GM06990 (cell line): ENCODE measurements around the gene ZSCAN25.
"Not testable (repeated sequence)": the region's sequence is repeated elsewhere in the genome, so short reads cannot be mapped to it uniquely, and the experiment has no call there.

Source experiments
- DNase-seq: peaks from one replicate; pipeline ENCODE4 v3.0.0-alpha.2; 2011; ENCODE audit not compliant: insufficient read length; ENCODE audit errors: extremely low read depth
- H3K27me3 ChIP-seq: replicated peaks from 2 replicates; pipeline ENCODE4 v1.6.0; 2011; ENCODE audit warnings: low read length; ENCODE audit not compliant: control insufficient read depth, insufficient read depth
- H3K36me3 ChIP-seq: 2 replicates; pipeline ENCODE4 v1.5.1; 2011; ENCODE audit warnings: low read length; ENCODE audit not compliant: control insufficient read depth, insufficient read depth
- H3K4me3 ChIP-seq: replicated peaks from 2 replicates; pipeline ENCODE4 v1.5.1; 2011; ENCODE audit warnings: low read depth, mild to moderate bottlenecking, control low read depth, low read length
- CTCF ChIP-seq: IDR thresholded peaks from 2 replicates; pipeline ENCODE4 v1.5.1; 2011; ENCODE audit warnings: low read length, control low read depth, mild to moderate bottlenecking, inconsistent platforms; ENCODE audit not compliant: insufficient read depth, poor library complexity, severe bottlenecking

Gene ZSCAN25

GRCh38 chr7:99579956-99580777 lies 36.6 kb upstream of the ZSCAN25 start:
- peak; percentile 29 for DNase-seq
- H3K4me3 ChIP-seq, result no peak overlapping the region; the same call in none of the 2 replicates
- peak; percentile 21 for TF ChIP-seq CTCF

GRCh38 chr7:99580778-99581332 lies 35.9 kb upstream of the ZSCAN25 start:
- not testable (repeated sequence) for H3K36me3 ChIP-seq, H3K4me3 ChIP-seq, DNase-seq, H3K27me3 ChIP-seq

More at GRCh38 chr7:99579956-99580777, 36.6 kb upstream of the ZSCAN25 start:
- no peaks in the 10 kb centered on the region for H3K36me3 ChIP-seq
- no peaks in the 10 kb centered on the region for H3K27me3 ChIP-seq

GRCh38 chr7:99588868-99589267 lies 27.9 kb upstream of the ZSCAN25 start:
- TF ChIP-seq CTCF, result no peak
- no peaks in the 10 kb centered on the region for H3K36me3 ChIP-seq
- no peaks in the 10 kb centered on the region for H3K27me3 ChIP-seq
- no peak for DNase-seq
- no peak overlapping the region for H3K4me3 ChIP-seq

GRCh38 chr7:99594948-99595745 lies 21.6 kb upstream of the ZSCAN25 start:
- Histone ChIP-seq H3K4me3 (no peak overlapping the region), H3K36me3 (no peaks in the 10 kb centered on the region), H3K27me3 (no peaks in the 10 kb centered on the region)
- TF ChIP-seq CTCF, result no peak
- DNase-seq, result no peak

- no peaks in the 10 kb centered on the region for H3K27me3 ChIP-seq
- no peak for DNase-seq
- no peak for TF ChIP-seq CTCF
- no peaks in the 10 kb centered on the region for H3K36me3 ChIP-seq
- H3K4me3 ChIP-seq, result no peak overlapping the region
Measured at GRCh38 chr7:99596408-99596955, 20.3 kb upstream of the ZSCAN25 start.
